GM23338 (cell line): Measurements from ENCODE around the gene CEP350. TPM values are rescaled to one million over a fixed set of nuclear protein-coding genes. Genes with fewer than 3 reads are reported as not detected.

Experiments
- ATAC-seq: fragments of 200-7000 bp; cut with Tn5 transposase; 3 replicates; pipeline ENCODE4 v1.9.1; 2020
- DNase-seq: peaks from one replicate; pipeline ENCODE4 v3.0.0-alpha.2; 2015; ENCODE audit warnings: low spot score
- H2AFZ ChIP-seq: fragments of 200-600 bp; sonication (generic); 2 replicates; pipeline ENCODE4 v1.8.0; 2016; ENCODE audit warnings: antibody characterized with exemption, mild to moderate bottlenecking, moderate library complexity
- H3F3A ChIP-seq: fragments of 200-600 bp; sonication (generic); replicated peaks from 2 replicates; pipeline ENCODE4 v1.8.0; 2017; ENCODE audit warnings: antibody characterized with exemption, mixed run types, low read depth
- H3K27ac ChIP-seq: fragments of 200-600 bp; sonication (generic); 2 replicates; pipeline ENCODE4 v1.6.1; 2016; ENCODE audit warnings: low read depth
- H3K27me3 ChIP-seq: fragments of 200-600 bp; sonication (generic); 2 replicates; pipeline ENCODE4 v1.8.0; 2016; ENCODE audit warnings: mild to moderate bottlenecking, mixed run types, moderate library complexity; ENCODE audit not compliant: insufficient read depth
- H3K36me3 ChIP-seq: fragments of 200-600 bp; sonication (generic); 2 replicates; pipeline ENCODE4 v1.8.0; 2016; ENCODE audit warnings: mild to moderate bottlenecking; ENCODE audit not compliant: insufficient read depth
- H3K4me1 ChIP-seq: fragments of 200-600 bp; sonication (generic); 2 replicates; pipeline ENCODE4 v1.8.0; 2016; ENCODE audit warnings: mild to moderate bottlenecking, moderate library complexity; ENCODE audit not compliant: insufficient read depth
- H3K4me2 ChIP-seq: fragments of 200-600 bp; sonication (generic); 2 replicates; pipeline ENCODE4 v1.7.1; 2017; ENCODE audit warnings: mixed run types
- H3K4me3 ChIP-seq: fragments of 200-600 bp; sonication (generic); 2 replicates; pipeline ENCODE4 v1.6.1; 2016; ENCODE audit warnings: mixed run types
- H3K79me2 ChIP-seq: fragments of 200-600 bp; sonication (generic); replicated peaks from 2 replicates; pipeline ENCODE4 v1.8.0; 2017; ENCODE audit warnings: mild to moderate bottlenecking; ENCODE audit not compliant: insufficient read depth
- H3K9me2 ChIP-seq: fragments of 200-600 bp; sonication (generic); 2 replicates; pipeline ENCODE4 v1.8.0; 2017; ENCODE audit not compliant: insufficient read depth
- H4K20me1 ChIP-seq: fragments of 200-600 bp; sonication (generic); replicated peaks from 2 replicates; pipeline ENCODE4 v1.8.0; 2017; ENCODE audit warnings: mild to moderate bottlenecking; ENCODE audit not compliant: insufficient read depth
- H3K27ac Mint-ChIP-seq: 2 replicates; pipeline ENCODE4 v1.8.0; 2020; ENCODE audit warnings: inconsistent platforms, mild to moderate bottlenecking, moderate library complexity, mixed read lengths
- H3K27me3 Mint-ChIP-seq: 3 replicates; pipeline ENCODE4 v1.8.0; 2022; ENCODE audit warnings: low read depth, mild to moderate bottlenecking, moderate library complexity, mixed read lengths, inconsistent platforms; ENCODE audit not compliant: insufficient read depth, poor library complexity
- H3K36me3 Mint-ChIP-seq: 3 replicates; pipeline ENCODE4 v1.8.0; 2021; ENCODE audit warnings: low read depth, mild to moderate bottlenecking, inconsistent platforms, moderate library complexity, mixed read lengths
- H3K4me1 Mint-ChIP-seq: 3 replicates; pipeline ENCODE4 v1.8.0; 2020; ENCODE audit warnings: mild to moderate bottlenecking, inconsistent platforms, mixed read lengths
- H3K4me3 Mint-ChIP-seq: 3 replicates; pipeline ENCODE4 v1.8.0; 2021; ENCODE audit warnings: moderate library complexity, mild to moderate bottlenecking, inconsistent platforms, mixed read lengths
- H3K9me3 Mint-ChIP-seq: 3 replicates; pipeline ENCODE4 v1.8.0; 2020; ENCODE audit warnings: moderate library complexity, mild to moderate bottlenecking, inconsistent platforms, mixed read lengths
- CTCF ChIP-seq, 2 experiments: fragments of 200-600 bp in 1 of 2; sonication (generic) in 1 of 2; conservative IDR thresholded peaks; 2 replicates each; pipeline versions ENCODE4 v1.5.1 to v1.6.1; 2016 to 2017; ENCODE audit warnings: antibody characterized with exemption in 2 of 2, low read depth in 2 of 2, mild to moderate bottlenecking in 2 of 2, moderate library complexity in 1 of 2
- ETS1 ChIP-seq: IDR thresholded peaks from 2 replicates; pipeline ENCODE4 v1.6.1; 2016; ENCODE audit warnings: antibody characterized with exemption
- EZH2 ChIP-seq: fragments of 200-600 bp; sonication (generic); IDR thresholded peaks from one replicate; pipeline ENCODE4 v1.8.0; 2017; ENCODE audit warnings: antibody characterized with exemption, mild to moderate bottlenecking, low read depth; ENCODE audit not compliant: unreplicated experiment
- JUNB ChIP-seq: IDR thresholded peaks from one replicate; pipeline ENCODE4 v1.6.1; 2016; ENCODE audit warnings: antibody characterized with exemption; ENCODE audit not compliant: unreplicated experiment
- POLR2AphosphoS5 ChIP-seq: IDR thresholded peaks from 2 replicates; pipeline ENCODE4 v1.6.1; 2016; ENCODE audit warnings: antibody characterized with exemption, low read depth
- REST ChIP-seq: IDR thresholded peaks from one replicate; pipeline ENCODE4 v1.6.1; 2018; ENCODE audit warnings: antibody characterized with exemption; ENCODE audit not compliant: unreplicated experiment
- STAT1 ChIP-seq: IDR thresholded peaks from one replicate; pipeline ENCODE4 v1.6.1; 2016; ENCODE audit warnings: antibody characterized with exemption; ENCODE audit not compliant: unreplicated experiment
- ZNF114 ChIP-seq: fragments of 250-450 bp; sonication (Bioruptor Pico); IDR thresholded peaks from 2 replicates; pipeline ENCODE4 v1.5.0; 2020; ENCODE audit warnings: mild to moderate bottlenecking, moderate library complexity
- ZNF462 ChIP-seq: fragments of 250-450 bp; sonication (Bioruptor Pico); IDR thresholded peaks from 2 replicates; pipeline ENCODE4 v1.5.0; 2020; ENCODE audit warnings: mild to moderate bottlenecking, moderate library complexity
- polyA plus RNA-seq: library from polyadenylated mRNA; unstranded; fragments of >200 nt; fragmentation: Nextera tagmentation; extraction: Ambion mirVana; gene quantifications from 2 replicates; pipeline ENCODE4 v1.2.1, GENCODE V29; 2016
- total RNA-seq: library from RNA; depleted of rRNA; stranded (reverse); fragments of >200 nt; shearing (Covaris generic); gene quantifications from 2 replicates; pipeline ENCODE4 v1.2.3, GENCODE V29; 2014

The CEP350 gene
- total and polyA plus RNA-seq, 2 experiments from 2014 or later = 23.4 to 36.8 TPM

- no peak for TF ChIP-seq ZNF462 (CRISPR knock-in tag)
- TF ChIP-seq JUNB = no peak
Observed at GRCh38 chr1:180020017-180020416, 65.4 kb downstream of the CEP350 start (continued).

GRCh38 chr1:180026556-180026955, 71.9 kb downstream of the CEP350 start:
- H3K36me3 ChIP-seq = peaks cover 12% of the 10 kb centered on the region; the same call in 1 of the 2 replicates
- H2AFZ ChIP-seq = no peak overlapping the region
- no peaks in the 10 kb centered on the region for H4K20me1 ChIP-seq
- no peak overlapping the region for H3K4me3 Mint-ChIP-seq
- peaks cover 21% of the 10 kb centered on the region; the same call in 2 of the 3 replicates for H3K36me3 Mint-ChIP-seq
- H3K27me3 ChIP-seq = no peaks in the 10 kb centered on the region
- no peak overlapping the region for H3K4me3 ChIP-seq
- no peak for DNase-seq
- no peak for ATAC-seq
- no peak overlapping the region for H3K27ac ChIP-seq
- no peaks in the 10 kb centered on the region for H3K79me2 ChIP-seq
- no peaks in the 10 kb centered on the region for H3F3A ChIP-seq
- H3K9me3 Mint-ChIP-seq = no peaks in the 10 kb centered on the region
- no peak overlapping the region for H3K27ac Mint-ChIP-seq
- no peak overlapping the region for H3K4me2 ChIP-seq
- H3K4me1 Mint-ChIP-seq = no peaks in the 10 kb centered on the region
- H3K4me1 ChIP-seq = no peaks in the 10 kb centered on the region
- no peaks in the 10 kb centered on the region for H3K27me3 Mint-ChIP-seq
- H3K9me2 ChIP-seq = no peaks in the 10 kb centered on the region
- TF ChIP-seq ZNF114 (CRISPR knock-in tag) = no peak
- TF ChIP-seq CTCF (conservative IDR thresholded peaks at IDR 0.05; ENCODE audit: low read depth in 2 of 2) = no peak
- no peak for TF ChIP-seq EZH2
- no peak for TF ChIP-seq STAT1
- TF ChIP-seq ETS1 = no peak
- TF ChIP-seq POLR2AphosphoS5 = no peak
- no peak for TF ChIP-seq REST
- no peak for TF ChIP-seq JUNB
